Measurements from ENCODE around the gene LRBA.
"Not testable (repeated sequence)": the region's sequence is repeated elsewhere in the genome, so short reads cannot be mapped to it uniquely, and the experiment has no call there.

The LRBA gene

DNA sequence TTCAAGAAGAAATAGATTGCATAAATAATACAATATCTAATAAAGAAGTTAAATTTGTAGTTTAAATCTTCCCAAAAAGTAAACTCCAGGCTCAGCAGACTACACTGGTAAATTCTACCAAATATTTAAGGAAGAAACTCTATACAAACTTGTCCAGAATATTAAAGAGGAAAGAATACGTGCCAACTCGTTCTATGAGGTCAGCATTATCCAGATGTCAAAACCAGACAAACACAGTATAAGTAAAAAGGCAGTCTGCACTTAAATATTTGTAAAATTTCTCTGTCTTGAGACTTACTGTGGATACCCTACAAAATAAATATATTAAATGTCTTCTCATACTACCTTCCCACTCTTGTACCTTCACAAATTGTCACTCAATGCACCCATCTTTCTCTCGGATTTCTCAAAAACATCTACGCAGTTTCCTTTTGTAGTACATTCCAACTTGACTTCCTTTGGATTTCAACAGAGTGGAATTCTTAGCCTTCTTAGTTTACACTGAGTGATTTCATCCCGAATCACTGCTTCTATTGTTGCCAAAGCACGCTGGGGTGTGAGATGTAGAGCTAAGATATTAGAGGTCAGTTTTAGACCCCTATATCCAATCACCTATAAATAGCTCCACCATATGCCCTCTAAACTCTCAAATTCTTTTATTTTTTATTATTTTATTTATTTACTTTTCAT, 504.8 kb downstream of the LRBA start:
- no peak for DNase-seq (ENCODE audit: low read depth in 2 of 2, low spot score in 1 of 2)

DNA sequence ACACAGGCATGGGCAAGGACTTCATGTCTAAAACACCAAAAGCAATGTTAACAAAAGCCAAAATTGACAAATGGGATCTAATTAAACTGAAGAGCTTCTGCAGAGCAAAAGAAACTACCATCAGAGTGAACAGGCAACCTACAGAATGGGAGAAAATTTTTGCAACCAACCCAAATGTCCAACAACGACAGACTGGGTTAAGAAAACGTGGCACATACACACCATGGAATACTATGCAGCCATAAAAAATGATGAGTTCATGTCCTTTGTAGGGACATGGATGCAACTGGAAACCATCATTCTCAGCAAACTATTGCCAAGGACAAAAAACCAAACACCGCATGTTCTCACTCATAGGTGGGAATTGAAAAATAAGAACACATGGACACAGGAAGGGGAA, 507.4 kb downstream of the LRBA start:
- not testable (repeated sequence) for DNase-seq (ENCODE audit: low read depth in 2 of 2, low spot score in 1 of 2)

DNA sequence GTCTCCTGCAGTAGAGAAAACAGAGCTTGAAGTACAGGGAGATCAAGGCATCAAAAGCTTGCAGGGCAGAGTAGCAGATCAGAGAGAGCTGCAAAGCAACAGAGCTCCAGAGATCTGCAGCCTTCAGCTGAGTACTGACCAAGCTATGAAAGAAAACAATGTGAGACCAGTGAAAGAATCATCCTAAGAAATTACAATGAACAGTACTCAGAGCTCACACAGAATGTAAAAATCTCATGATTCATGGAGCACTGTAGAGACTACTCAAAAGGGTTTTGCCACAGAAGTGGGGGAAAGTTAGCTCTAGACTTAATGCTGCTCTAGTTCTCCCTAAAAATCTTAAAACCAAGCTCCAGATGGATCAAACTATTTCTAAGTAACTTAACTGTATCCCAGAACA, 513.1 kb downstream of the LRBA start:
- DNase-seq (ENCODE audit: low read depth in 2 of 2, low spot score in 1 of 2) = no peak

DNA sequence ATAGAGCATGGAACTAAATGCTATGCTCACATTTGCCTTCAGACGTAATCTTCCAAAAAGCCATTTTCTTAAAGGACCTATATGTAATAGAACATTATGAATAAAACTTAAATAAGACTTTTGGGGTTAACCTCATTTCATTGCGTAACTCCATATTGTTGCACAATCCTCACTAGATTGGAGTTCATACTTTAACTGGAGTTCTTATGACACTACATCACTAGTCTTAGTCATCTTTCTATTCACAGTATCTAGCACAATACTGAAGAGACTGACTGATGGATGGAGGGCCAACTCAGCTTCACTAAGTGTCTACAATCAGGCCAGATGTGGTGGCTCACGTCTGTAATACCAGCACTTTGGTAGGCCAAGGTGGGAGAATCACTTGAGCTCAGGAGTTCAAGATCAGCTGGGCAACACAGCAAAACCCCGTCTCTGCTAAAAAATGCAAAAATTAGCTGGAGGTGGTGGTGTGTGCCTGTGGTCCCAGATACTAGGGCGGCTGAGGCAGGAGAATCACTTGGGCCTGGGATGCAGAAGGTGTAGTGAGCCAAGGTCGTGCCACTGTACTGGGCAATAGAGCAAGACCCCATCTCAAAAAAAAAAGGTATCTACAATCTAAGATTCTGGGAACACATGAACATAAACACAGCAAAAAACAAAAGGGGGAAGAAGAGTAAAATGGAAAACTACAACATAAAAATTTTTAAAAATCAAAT, 513.9 kb downstream of the LRBA start:
- DNase-seq (ENCODE audit: low read depth in 2 of 2, low spot score in 1 of 2) = no peak

GRCh38 chr4:150497612-150498011, 517.5 kb downstream of the LRBA start:
- DNase-seq (ENCODE audit: low read depth in 2 of 2, low spot score in 1 of 2) = no peak

GRCh38 chr4:150495550-150495949, 519.5 kb downstream of the LRBA start:
- DNase-seq (ENCODE audit: low read depth in 2 of 2, low spot score in 1 of 2) = no peak

DNA sequence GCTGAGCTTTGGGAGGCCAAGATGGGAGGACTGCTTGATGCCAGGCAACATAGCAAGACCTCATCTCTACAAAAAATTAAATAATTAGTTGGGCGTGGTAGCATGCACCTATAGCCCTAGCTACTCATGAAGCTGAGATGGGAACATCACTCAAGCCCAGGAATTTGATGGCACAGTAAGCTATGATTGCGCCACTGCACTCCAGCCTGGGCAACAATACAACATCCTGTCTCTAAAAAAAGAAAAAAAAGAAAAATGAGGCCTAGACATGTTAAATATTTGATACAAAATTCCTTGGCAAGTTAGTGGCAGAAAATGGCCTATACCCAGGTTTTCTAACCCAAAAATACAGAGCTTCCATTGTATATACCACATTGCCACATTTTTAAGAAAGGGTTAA, 521.2 kb downstream of the LRBA start:
- DNase-seq (ENCODE audit: low read depth in 2 of 2, low spot score in 1 of 2) = no peak

GRCh38 chr4:150491132-150492049, 523.7 kb downstream of the LRBA start:
- no peak for DNase-seq (ENCODE audit: low read depth in 2 of 2, low spot score in 1 of 2)

DNA sequence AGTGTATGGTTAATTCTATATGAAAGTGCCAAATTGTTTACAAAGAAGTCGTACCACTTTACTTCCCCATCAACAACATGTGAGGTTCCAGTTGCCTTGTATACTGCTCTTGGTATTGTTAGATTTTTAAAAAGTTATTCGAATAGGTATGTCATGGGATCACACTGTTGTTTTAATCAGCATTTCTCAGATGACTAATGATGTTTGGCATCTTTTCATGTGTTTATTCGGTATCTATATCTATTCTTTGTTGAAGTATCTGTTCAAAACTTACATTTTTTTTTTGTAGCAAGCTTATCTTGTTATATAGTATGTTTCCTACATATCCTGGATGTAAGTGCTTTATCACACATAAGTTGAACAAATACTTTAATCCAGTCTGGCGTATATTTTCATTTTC, 532.5 kb downstream of the LRBA start:
- no peak for DNase-seq (ENCODE audit: low read depth in 2 of 2, low spot score in 1 of 2)

- DNase-seq (ENCODE audit: low read depth in 2 of 2, low spot score in 1 of 2) = no peak
These were observed 535.4 kb downstream of the LRBA start for GRCh38 chr4:150479657-150480056.

DNA sequence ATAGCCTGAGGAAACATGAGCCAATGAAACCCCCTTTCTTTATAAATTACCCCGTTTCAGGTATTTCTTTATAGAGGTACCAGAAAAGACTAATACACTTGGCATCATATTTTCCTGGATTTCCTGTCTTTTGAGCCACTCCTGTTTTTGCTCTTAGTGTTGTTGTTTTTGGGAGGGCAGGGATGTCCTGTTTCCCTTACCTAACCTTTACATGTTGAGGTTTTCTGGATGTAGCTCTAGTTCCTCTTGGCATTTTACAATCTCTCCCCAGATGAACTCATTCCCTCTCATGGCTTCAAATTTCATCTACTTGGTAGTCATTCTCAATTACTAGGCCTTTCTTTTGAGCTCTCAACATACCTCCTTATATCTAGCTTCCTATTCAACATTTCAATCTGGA, 537.2 kb downstream of the LRBA start:
- no peak for DNase-seq (ENCODE audit: low read depth in 2 of 2, low spot score in 1 of 2)

DNA sequence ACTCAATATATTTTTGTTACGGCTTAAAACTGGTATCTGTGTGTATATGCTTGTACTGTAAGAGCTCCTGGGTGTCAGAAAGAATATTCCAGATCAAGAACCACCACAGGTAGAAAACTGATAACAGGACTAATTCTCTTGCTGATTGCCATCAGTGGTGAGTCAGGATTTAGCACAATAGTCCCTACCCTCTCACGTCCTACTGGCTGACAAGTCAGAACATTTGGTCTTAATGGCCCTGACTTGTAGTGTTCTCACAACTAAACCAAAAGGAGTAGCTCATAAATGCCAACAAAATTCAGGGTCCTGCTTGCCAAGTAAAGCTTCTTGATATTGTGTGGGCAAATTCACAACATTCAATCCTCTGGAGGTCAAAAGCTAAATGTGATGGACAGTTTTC, 538.3 kb downstream of the LRBA start:
- no peak for DNase-seq (ENCODE audit: low read depth in 2 of 2, low spot score in 1 of 2)

DNA sequence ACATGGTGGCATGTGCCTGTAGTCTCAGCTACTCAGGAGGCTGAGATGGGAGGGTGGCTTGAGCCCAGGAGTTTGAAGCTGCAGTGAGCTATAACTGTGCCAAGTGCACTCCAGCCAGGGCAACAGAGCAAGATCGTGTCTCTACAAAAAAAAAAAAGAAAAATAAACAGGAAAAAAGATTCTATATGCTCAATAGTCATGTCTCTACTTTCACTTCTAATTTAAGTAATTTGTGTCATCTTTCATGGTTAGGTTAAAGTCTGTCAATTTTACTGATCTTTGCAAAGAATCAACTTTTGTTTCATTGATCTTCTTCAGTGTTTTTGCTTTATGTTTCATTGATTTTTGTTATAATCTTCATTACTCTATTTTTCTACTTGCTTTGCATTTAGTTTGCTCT, 539.3 kb downstream of the LRBA start:
- no peak for DNase-seq (ENCODE audit: low read depth in 2 of 2, low spot score in 1 of 2)

DNA sequence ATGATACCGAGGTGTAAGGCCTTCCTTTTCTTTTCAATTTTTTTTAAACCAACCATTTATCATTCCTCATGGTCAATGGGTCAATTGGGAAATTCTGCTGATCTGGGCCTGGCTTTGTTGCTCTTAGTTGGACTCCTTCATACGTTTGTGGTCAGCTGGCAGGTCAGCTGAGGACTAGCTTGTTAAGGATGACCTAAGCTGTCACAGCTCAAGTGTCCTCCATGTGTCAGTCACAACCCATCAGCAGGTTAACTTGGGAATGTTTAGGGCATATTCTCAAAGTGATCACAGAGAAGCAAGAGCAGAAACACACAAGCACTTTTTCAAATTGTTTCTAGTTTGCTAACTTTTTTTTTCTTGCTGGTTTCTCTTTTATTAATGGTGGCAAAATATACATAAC, 550.6 kb downstream of the LRBA start:
- no peak for DNase-seq (ENCODE audit: low read depth in 2 of 2, low spot score in 1 of 2)

- DNase-seq (ENCODE audit: low read depth in 2 of 2, low spot score in 1 of 2) = no peak
These were observed 552.3 kb downstream of the LRBA start for GRCh38 chr4:150462743-150463142.

DNA sequence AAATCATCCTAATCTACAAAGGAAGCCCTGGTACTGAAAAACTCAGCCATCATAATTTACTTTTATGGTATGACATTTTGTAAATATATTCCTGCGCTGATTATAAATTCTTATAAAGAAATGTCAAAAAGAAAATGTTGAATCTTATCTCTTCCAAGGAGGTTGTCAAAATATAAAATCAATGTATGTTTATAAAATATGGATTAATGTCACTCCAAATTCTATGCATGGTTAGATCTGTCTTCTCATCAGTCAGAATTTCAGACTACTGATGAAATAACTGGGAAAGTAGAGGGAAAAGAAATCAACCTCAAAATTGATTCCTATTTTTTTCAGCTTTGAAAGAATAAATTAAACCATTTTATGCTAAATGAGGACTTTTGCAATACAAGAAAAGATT, 553.1 kb downstream of the LRBA start:
- no peak for DNase-seq (ENCODE audit: low read depth in 2 of 2, low spot score in 1 of 2)

DNA sequence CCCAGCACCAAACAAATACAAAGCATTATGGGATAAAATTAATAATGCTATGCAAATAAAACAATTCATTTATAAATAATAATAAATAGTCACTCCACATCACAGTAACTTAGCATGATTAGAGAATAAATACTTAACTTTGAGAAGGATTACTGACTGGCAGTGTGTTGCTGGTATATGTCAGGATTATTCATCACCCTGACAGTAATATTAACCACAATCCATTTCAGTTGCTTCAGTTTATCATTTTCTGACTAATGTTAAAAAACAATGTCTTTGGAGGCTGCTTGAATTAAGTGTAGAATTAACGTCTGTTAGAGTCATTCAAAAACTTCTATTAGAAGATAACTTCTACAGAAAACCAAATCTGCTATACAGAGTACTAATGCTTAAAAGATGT, 557.3 kb downstream of the LRBA start:
- no peak for DNase-seq (ENCODE audit: low read depth in 2 of 2, low spot score in 1 of 2)

DNA sequence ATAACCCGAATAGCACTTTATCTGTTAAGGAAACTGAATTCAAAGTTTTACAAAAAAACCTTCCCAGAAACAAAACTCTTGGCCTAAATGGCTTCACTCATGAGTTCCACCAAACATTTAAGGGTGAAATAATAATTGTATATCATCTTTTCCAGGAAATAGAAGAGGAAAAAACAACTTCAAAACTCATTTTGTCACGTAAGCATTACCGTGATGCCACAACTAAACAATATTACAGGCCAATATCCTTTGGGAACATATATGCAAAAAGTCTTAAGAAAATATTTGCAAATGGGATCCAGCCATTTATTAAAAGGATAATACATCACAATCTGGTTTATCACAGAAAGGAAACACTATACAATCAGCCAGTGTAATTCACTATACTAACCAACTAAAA, 563.2 kb downstream of the LRBA start:
- DNase-seq (ENCODE audit: low read depth in 2 of 2, low spot score in 1 of 2) = no peak

GRCh38 chr4:150447356-150447755, 567.7 kb downstream of the LRBA start:
- no peak for DNase-seq (ENCODE audit: low read depth in 2 of 2, low spot score in 1 of 2)

DNA sequence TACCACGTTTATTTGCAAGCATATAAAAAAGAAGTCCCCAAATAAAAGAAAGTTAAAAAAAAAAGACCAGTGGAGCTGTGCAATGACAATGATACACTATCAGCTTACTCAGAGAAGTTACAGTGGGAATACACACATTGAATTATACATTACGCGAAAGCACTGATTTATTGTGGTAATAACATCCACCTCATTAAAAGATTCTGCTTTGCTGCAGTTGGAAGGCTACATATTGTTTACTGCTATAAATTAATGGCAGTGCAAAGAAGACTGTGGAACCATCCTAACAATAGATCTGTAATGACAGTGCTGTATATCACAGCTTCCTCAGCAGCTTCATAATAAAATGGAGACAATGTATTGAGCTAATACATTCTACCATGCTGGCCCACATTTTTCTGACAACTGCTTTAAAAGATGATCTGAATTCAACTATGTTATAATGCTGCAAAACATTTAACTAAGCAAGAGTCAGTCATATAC, 575.6 kb downstream of the LRBA start:
- no peak for DNase-seq (ENCODE audit: low read depth in 2 of 2, low spot score in 1 of 2)

- no peak for DNase-seq (ENCODE audit: low read depth in 2 of 2, low spot score in 1 of 2)
These were observed 578.3 kb downstream of the LRBA start for GRCh38 chr4:150436598-150437370.
